Stimulated activated CD8-positive, alpha-beta memory T cell treated with anti-CD3 and anti-CD28 coated beads, Interleukin-2, amount 100 ng/mL, for 48 hours (primary cell): ENCODE results near the gene ZNF80.

ENCODE experiments used
- DNase-seq, 2 donors: peaks; one replicate each; pipeline ENCODE4 v3.0.0-alpha.2; 2020; ENCODE audit warnings: low read depth in 2 of 2

ZNF80 gene

GRCh38 chr3:114219741-114220140 lies 17.6 kb downstream of the ZNF80 start:
- no peak for DNase-seq

- DNase-seq, result no peak
Measured at GRCh38 chr3:114218578-114219185, 18.7 kb downstream of the ZNF80 start.

- no peak for DNase-seq
Measured at GRCh38 chr3:114218006-114218405, 19.4 kb downstream of the ZNF80 start.

GRCh38 chr3:114217266-114217665 lies 20.1 kb downstream of the ZNF80 start:
- no peak for DNase-seq

- no peak for DNase-seq
Measured at GRCh38 chr3:114216186-114216970, 21.0 kb downstream of the ZNF80 start.

GRCh38 chr3:114214542-114215341 lies 22.6 kb downstream of the ZNF80 start:
- no peak for DNase-seq

GRCh38 chr3:114213627-114214541 lies 23.5 kb downstream of the ZNF80 start:
- peak; percentile 44 to 64 for DNase-seq

- DNase-seq, result no peak
Measured at GRCh38 chr3:114213292-114213626, 24.1 kb downstream of the ZNF80 start.

GRCh38 chr3:114212646-114213045 lies 24.7 kb downstream of the ZNF80 start:
- no peak for DNase-seq

GRCh38 chr3:114207768-114208167 lies 29.6 kb downstream of the ZNF80 start:
- no peak for DNase-seq

- DNase-seq, result no peak
Measured at GRCh38 chr3:114206342-114206741, 31.0 kb downstream of the ZNF80 start.

- no peak for DNase-seq
Measured at GRCh38 chr3:114205541-114205940, 31.8 kb downstream of the ZNF80 start.

GRCh38 chr3:114194750-114195149 lies 42.6 kb downstream of the ZNF80 start:
- DNase-seq, result no peak

GRCh38 chr3:114192136-114192535 lies 45.2 kb downstream of the ZNF80 start:
- no peak for DNase-seq

- DNase-seq, result no peak
Measured at GRCh38 chr3:114186501-114186900, 50.9 kb downstream of the ZNF80 start.
